ENCODE results near the gene SDR39U1. TPM values are rescaled to one million over a fixed set of nuclear protein-coding genes. Genes with fewer than 3 reads are reported as not detected.

Gene SDR39U1, protein sequence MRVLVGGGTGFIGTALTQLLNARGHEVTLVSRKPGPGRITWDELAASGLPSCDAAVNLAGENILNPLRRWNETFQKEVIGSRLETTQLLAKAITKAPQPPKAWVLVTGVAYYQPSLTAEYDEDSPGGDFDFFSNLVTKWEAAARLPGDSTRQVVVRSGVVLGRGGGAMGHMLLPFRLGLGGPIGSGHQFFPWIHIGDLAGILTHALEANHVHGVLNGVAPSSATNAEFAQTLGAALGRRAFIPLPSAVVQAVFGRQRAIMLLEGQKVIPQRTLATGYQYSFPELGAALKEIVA
- 18.1 and 32.9 TPM in 2 replicates for total RNA-seq

GRCh38 chr14:24442240-24443052, at the start of gene SDR39U1:
SDR39U1 (minus strand) TSS chr14:24442776; CDS start chr14:24442769, 7 bp downstream.

GRCh38 chr14:24429395-24430142, 13.0 kb downstream of the SDR39U1 start, which contains the start of the genes CBLN3 and KHNYN:
CBLN3 (minus strand) TSS chr14:24429668; CDS start chr14:24429054, 614 bp downstream.
KHNYN (plus strand) TSS chr14:24429954; CDS start chr14:24430731, 777 bp downstream.

GRCh38 chr14:24398653-24399446, 43.7 kb downstream of the SDR39U1 start, which contains the start of gene NYNRIN:
NYNRIN (plus strand) TSS chr14:24399003; CDS start chr14:24399247, 244 bp downstream.

Other genes starting within 250 kb of the SDR39U1 start
- 85.9 and 92.5 TPM in 2 replicates for gene TM9SF1, start 247.3 kb downstream of the SDR39U1 start, total RNA-seq
- gene TSSK4, start 237.1 kb downstream of the SDR39U1 start, total RNA-seq = not detected in 2 replicates
- gene CHMP4A, start 229.3 kb downstream of the SDR39U1 start, total RNA-seq = 28.0 and 40.8 TPM in 2 replicates
- 11.8 and 12.8 TPM in 2 replicates for gene MDP1, start 226.7 kb downstream of the SDR39U1 start, total RNA-seq
- gene NEDD8, start 210.4 kb downstream of the SDR39U1 start, total RNA-seq = 229 and 231 TPM in 2 replicates
- gene GMPR2, start 209.8 kb downstream of the SDR39U1 start, total RNA-seq = 83.0 and 111 TPM in 2 replicates
- 48.6 and 95.1 TPM in 2 replicates for gene TINF2, start 200.2 kb downstream of the SDR39U1 start, total RNA-seq
- gene TGM1, start 179.6 kb downstream of the SDR39U1 start, total RNA-seq = 0.35 and 4.0 TPM in 2 replicates
- 33.1 and 65.2 TPM in 2 replicates for gene RABGGTA, start 171.2 kb downstream of the SDR39U1 start, total RNA-seq
- gene DHRS1, start 143.0 kb downstream of the SDR39U1 start, total RNA-seq = 15.3 and 21.3 TPM in 2 replicates
- 15.0 and 22.0 TPM in 2 replicates for gene NOP9, start 142.9 kb downstream of the SDR39U1 start, total RNA-seq
- 1.4 and 2.3 TPM in 2 replicates for gene CIDEB, start 134.8 kb downstream of the SDR39U1 start, total RNA-seq
- gene LTB4R2, start 132.6 kb downstream of the SDR39U1 start, total RNA-seq = 0.18 and 1.4 TPM in 2 replicates
- gene LTB4R, start 131.3 kb downstream of the SDR39U1 start, total RNA-seq = under 0.01 and 0.71 TPM in 2 replicates
- not detected in 2 replicates for gene ADCY4, start 107.7 kb downstream of the SDR39U1 start, total RNA-seq
- not detected in 2 replicates for gene RIPK3, start 102.8 kb downstream of the SDR39U1 start, total RNA-seq
- 27.8 and 35.7 TPM in 2 replicates for gene NFATC4, start 74.6 kb downstream of the SDR39U1 start, total RNA-seq
- 11.9 and 12.1 TPM in 2 replicates for gene NYNRIN, start 43.8 kb downstream of the SDR39U1 start, total RNA-seq
- gene CBLN3, start 13.1 kb downstream of the SDR39U1 start, total RNA-seq = 2.8 and 4.6 TPM in 2 replicates
- gene KHNYN, start 12.8 kb downstream of the SDR39U1 start, total RNA-seq = 39.5 and 41.8 TPM in 2 replicates
- not detected in 2 replicates for gene CMA1, start 65.5 kb upstream of the SDR39U1 start, total RNA-seq
- gene CTSG, start 133.5 kb upstream of the SDR39U1 start, total RNA-seq = not detected in 2 replicates
- not detected in 2 replicates for gene GZMH, start 166.9 kb upstream of the SDR39U1 start, total RNA-seq
- not detected in 2 replicates for gene GZMB, start 191.4 kb upstream of the SDR39U1 start, total RNA-seq